K562 (cell line): ENCODE data around the gene HMOX2. TPM values are rescaled to one million over a fixed set of nuclear protein-coding genes. Genes with fewer than 3 reads are reported as not detected.
A peak's percentile ranks its signal among the peaks of the same experiment; 100 is the strongest.

Source experiments
- CREB1 ChIP-seq, 2 experiments: sonication (generic) in 1 of 2; formaldehyde crosslinking in 1 of 2; IDR thresholded peaks; 2 replicates each; pipeline versions ENCODE4 v1.6.1 to v1.8.0; 2012 to 2022; ENCODE audit warnings: inconsistent platforms in 1 of 2, mild to moderate bottlenecking in 1 of 2, missing genetic modification reagents in 1 of 2, moderate library complexity in 1 of 2
- HMGXB4 ChIP-seq: sonication (generic); formaldehyde crosslinking; IDR thresholded peaks from 2 replicates; pipeline ENCODE4 v1.8.1; 2023; ENCODE audit warnings: mild to moderate bottlenecking, missing genetic modification reagents
- RB1 ChIP-seq: fragments of 450-650 bp; IDR thresholded peaks from 2 replicates; pipeline ENCODE4 v1.6.1; 2017; ENCODE audit warnings: low read depth, mild to moderate bottlenecking
- SMARCA4 ChIP-seq: fragments of 450-650 bp; IDR thresholded peaks from 2 replicates; pipeline ENCODE4 v1.6.1; 2016
- SNRNP70 ChIP-seq: fragments of 200-400 bp; formaldehyde crosslinking; optimal IDR thresholded peaks from 2 replicates; pipeline ENCODE3; 2017; ENCODE audit warnings: low read depth, low read length
- VEZF1 ChIP-seq: fragments of 200-800 bp; sonication (Bioruptor generic); IDR thresholded peaks from 2 replicates; pipeline ENCODE4 v1.6.1; 2017; ENCODE audit warnings: missing genetic modification characterization, missing compliant biosample characterization
- XRCC5 ChIP-seq: fragments of 200-400 bp; formaldehyde crosslinking; IDR thresholded peaks from 2 replicates; pipeline ENCODE4 v1.6.1; 2017; ENCODE audit warnings: low read depth, mild to moderate bottlenecking, low read length
- ZEB2 ChIP-seq: fragments of 450-650 bp; IDR thresholded peaks from 2 replicates; pipeline ENCODE4 v1.6.1; 2016
- ZNF174 ChIP-seq: fragments of 250-450 bp; sonication (Bioruptor Pico); IDR thresholded peaks from 2 replicates; pipeline ENCODE4 v1.4.0; 2020; ENCODE audit warnings: mild to moderate bottlenecking
- ZNF239 ChIP-seq: fragments of 250-450 bp; sonication (Bioruptor Pico); IDR thresholded peaks from 2 replicates; pipeline ENCODE4 v1.4.0; 2020; ENCODE audit warnings: mild to moderate bottlenecking
- ZNF3 ChIP-seq: fragments of 250-450 bp; sonication (Bioruptor Pico); IDR thresholded peaks from 2 replicates; pipeline ENCODE4 v1.5.0; 2021; ENCODE audit warnings: mild to moderate bottlenecking, moderate library complexity
- ZNF695 ChIP-seq: fragments of 450-650 bp; formaldehyde crosslinking; IDR thresholded peaks from 2 replicates; pipeline ENCODE4 v1.4.0; 2020; ENCODE audit warnings: mild to moderate bottlenecking, moderate library complexity
- polyA plus RNA-seq, 8 experiments: library from polyadenylated mRNA; depleted of rRNA in 4 of 8; stranded (reverse) in 5 of 8; unstranded in 3 of 8; fragments of >200 nt; fragmentation: Nextera tagmentation in 2 of 8; fragmentation: Illumina TruSeq in 1 of 8; extraction: Ambion mirVana in 2 of 8; extraction: Trizol in 1 of 8; gene quantifications; 2 replicates each; pipeline versions ENCODE4 v1.2.1 to v1.2.3, GENCODE V29; 2011 to 2014; ENCODE audit warnings: inconsistent platforms in 1 of 8, missing spikeins in 1 of 8
- total RNA-seq, 7 experiments: library from RNA; depleted of rRNA in 6 of 7; stranded (reverse); fragments of >200 nt in 6 of 7; fragmentation: Illumina TruSeq in 2 of 7; extraction: Trizol in 2 of 7; gene quantifications; 2 replicates each; pipeline versions ENCODE4 v1.2.1 to v1.2.3, GENCODE V29; 2011 to 2021; ENCODE audit warnings: low replicate concordance in 1 of 7
- TF ChIP-seq, protein P1 (sequence below): fragments of 200-800 bp; sonication (Bioruptor generic); IDR thresholded peaks from 2 replicates; pipeline ENCODE4 v1.6.1; 2016; ENCODE audit warnings: missing genetic modification characterization, missing compliant biosample characterization
- TF ChIP-seq, protein P2 (sequence below): fragments of 450-650 bp; IDR thresholded peaks from 2 replicates; pipeline ENCODE4 v1.6.1; 2016; ENCODE audit warnings: borderline replicate concordance
- TF ChIP-seq, protein P3 (sequence below): IDR thresholded peaks from 2 replicates; pipeline ENCODE4 v1.6.1; 2012; ENCODE audit warnings: low read depth, low read length, improper control_type of control experiment, borderline replicate concordance

The HMOX2 gene
- total and polyA plus RNA-seq, 9 of the 15 experiments (the other 6 are each of a cell fraction or from before 2014, with no cell fraction given) = 26.8 to 87.4 (median 57.4) TPM

DNA sequence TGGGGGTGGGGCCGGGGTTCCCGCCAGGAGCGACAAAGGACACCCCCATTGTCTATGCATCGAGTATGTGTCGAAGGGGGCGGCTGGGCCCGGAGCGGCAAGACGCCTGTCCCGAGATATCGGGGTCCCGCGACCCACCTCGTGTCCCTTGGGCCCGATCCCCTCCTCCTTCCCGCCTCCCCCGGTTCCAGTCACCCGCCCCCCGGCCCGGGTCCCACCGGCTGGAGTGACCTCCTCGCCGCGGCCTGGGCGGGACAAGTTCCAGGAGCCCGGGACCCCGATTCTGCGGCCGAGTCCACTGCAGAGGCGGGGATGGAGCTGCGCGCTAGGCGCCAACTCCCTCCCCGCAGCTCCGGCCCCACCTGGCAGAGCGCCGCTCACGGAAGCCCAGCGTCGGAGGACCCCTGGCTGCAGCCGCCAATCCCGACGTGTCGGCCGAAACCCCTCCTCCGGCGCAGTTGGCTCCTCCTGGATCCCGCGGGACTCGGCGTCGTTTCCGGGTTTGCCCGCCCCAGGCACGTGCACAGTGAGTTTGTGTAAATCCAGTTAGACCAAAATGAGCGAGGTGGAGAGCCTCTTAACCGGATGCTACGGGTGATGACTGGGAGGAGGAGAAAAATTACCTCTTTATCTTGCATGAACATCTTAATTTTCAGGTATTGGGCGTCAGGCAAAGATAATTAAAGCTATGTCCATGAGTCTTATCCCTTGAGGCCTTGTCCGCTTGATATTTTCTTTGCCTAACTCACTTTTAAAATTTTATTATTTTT is 1.8 kb upstream of the HMOX2 start, which contains the start of gene NMRAL1 (continued):
- TF ChIP-seq VEZF1 (CRISPR knock-in tag) (peak; percentile 49), ZNF239 (no peak), ZEB2 (0 out of 2 replicates have a peak, but pooled peaks have one; percentile 43), HMGXB4 (no peak), ZNF174 (no peak), SNRNP70 (no peak), ZNF3 (no peak), SMARCA4 (0 out of 2 replicates have a peak, but pooled peaks have one; percentile 15), RB1 (peak; percentile 81; the same call in 1 of the 2 replicates), XRCC5 (peak; percentile 56; the same call in 1 of the 2 replicates), ZNF695 (CRISPR knock-in tag) (no peak), CREB1 (IDR thresholded peaks at IDR 0.05) (peak; percentile 57; the same call in 1 of the 2 replicates), CREB1 (CRISPR knock-in tag; IDR thresholded peaks at IDR 0.05) (peak; percentile 76)
- TF ChIP-seq, protein P1, sequence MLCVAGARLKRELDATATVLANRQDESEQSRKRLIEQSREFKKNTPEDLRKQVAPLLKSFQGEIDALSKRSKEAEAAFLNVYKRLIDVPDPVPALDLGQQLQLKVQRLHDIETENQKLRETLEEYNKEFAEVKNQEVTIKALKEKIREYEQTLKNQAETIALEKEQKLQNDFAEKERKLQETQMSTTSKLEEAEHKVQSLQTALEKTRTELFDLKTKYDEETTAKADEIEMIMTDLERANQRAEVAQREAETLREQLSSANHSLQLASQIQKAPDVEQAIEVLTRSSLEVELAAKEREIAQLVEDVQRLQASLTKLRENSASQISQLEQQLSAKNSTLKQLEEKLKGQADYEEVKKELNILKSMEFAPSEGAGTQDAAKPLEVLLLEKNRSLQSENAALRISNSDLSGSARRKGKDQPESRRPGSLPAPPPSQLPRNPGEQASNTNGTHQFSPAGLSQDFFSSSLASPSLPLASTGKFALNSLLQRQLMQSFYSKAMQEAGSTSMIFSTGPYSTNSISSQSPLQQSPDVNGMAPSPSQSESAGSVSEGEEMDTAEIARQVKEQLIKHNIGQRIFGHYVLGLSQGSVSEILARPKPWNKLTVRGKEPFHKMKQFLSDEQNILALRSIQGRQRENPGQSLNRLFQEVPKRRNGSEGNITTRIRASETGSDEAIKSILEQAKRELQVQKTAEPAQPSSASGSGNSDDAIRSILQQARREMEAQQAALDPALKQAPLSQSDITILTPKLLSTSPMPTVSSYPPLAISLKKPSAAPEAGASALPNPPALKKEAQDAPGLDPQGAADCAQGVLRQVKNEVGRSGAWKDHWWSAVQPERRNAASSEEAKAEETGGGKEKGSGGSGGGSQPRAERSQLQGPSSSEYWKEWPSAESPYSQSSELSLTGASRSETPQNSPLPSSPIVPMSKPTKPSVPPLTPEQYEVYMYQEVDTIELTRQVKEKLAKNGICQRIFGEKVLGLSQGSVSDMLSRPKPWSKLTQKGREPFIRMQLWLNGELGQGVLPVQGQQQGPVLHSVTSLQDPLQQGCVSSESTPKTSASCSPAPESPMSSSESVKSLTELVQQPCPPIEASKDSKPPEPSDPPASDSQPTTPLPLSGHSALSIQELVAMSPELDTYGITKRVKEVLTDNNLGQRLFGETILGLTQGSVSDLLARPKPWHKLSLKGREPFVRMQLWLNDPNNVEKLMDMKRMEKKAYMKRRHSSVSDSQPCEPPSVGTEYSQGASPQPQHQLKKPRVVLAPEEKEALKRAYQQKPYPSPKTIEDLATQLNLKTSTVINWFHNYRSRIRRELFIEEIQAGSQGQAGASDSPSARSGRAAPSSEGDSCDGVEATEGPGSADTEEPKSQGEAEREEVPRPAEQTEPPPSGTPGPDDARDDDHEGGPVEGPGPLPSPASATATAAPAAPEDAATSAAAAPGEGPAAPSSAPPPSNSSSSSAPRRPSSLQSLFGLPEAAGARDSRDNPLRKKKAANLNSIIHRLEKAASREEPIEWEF (CRISPR knock-in tag) = no peak
- TF ChIP-seq, protein P2, sequence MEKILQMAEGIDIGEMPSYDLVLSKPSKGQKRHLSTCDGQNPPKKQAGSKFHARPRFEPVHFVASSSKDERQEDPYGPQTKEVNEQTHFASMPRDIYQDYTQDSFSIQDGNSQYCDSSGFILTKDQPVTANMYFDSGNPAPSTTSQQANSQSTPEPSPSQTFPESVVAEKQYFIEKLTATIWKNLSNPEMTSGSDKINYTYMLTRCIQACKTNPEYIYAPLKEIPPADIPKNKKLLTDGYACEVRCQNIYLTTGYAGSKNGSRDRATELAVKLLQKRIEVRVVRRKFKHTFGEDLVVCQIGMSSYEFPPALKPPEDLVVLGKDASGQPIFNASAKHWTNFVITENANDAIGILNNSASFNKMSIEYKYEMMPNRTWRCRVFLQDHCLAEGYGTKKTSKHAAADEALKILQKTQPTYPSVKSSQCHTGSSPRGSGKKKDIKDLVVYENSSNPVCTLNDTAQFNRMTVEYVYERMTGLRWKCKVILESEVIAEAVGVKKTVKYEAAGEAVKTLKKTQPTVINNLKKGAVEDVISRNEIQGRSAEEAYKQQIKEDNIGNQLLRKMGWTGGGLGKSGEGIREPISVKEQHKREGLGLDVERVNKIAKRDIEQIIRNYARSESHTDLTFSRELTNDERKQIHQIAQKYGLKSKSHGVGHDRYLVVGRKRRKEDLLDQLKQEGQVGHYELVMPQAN = peak; percentile 44; the same call in 1 of the 2 replicates
- TF ChIP-seq, protein P3, sequence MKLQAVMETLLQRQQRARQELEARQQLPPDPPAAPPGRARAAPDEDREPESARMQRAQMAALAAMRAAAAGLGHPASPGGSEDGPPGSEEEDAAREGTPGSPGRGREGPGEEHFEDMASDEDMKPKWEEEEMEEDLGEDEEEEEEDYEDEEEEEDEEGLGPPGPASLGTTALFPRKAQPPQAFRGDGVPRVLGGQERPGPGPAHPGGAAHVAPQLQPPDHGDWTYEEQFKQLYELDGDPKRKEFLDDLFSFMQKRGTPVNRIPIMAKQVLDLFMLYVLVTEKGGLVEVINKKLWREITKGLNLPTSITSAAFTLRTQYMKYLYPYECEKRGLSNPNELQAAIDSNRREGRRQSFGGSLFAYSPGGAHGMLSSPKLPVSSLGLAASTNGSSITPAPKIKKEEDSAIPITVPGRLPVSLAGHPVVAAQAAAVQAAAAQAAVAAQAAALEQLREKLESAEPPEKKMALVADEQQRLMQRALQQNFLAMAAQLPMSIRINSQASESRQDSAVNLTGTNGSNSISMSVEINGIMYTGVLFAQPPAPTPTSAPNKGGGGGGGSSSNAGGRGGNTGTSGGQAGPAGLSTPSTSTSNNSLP = no peak
